Stimulated activated CD4-positive, alpha-beta T cell treated with anti-CD3 and anti-CD28 coated beads, TNF-alpha, amount 100 ng/mL, for 1 hour (primary cell): ENCODE data around the gene RXRB.
A peak's percentile ranks its signal among the peaks of the same experiment; 100 is the strongest.
"Not testable (repeated sequence)": the region's sequence is repeated elsewhere in the genome, so short reads cannot be mapped to it uniquely, and the experiment has no call there.

Source experiments
- DNase-seq, 3 donors: peaks; one replicate each; pipeline ENCODE4 v3.0.0-alpha.2; 2020; ENCODE audit warnings: low read depth in 3 of 3, low spot score in 1 of 3

Gene RXRB

GRCh38 chr6:33200219-33201146 is at the start of gene RXRB, which contains the start of gene SLC39A7:
Gene RXRB (minus strand): TSS chr6:33200665. CDS start chr6:33200476, 189 bp downstream.
Gene SLC39A7 (plus strand): TSS chr6:33200867. CDS start chr6:33201246, 379 bp downstream.
- peak; percentile 94 to 99 (median 98) for DNase-seq

- no peak for DNase-seq
Measured at GRCh38 chr6:33249732-33250630, 49.5 kb upstream of the RXRB start.

- peak; percentile 83 to 91 (median 89) for DNase-seq
Measured at GRCh38 chr6:33248932-33249731, 48.7 kb upstream of the RXRB start.

GRCh38 chr6:33248643-33248931 is 48.1 kb upstream of the RXRB start:
- DNase-seq = no peak

- peak; percentile 78 to 94 (median 81) for DNase-seq
Measured at GRCh38 chr6:33247977-33248642, 47.6 kb upstream of the RXRB start.

- DNase-seq = no peak
Measured at GRCh38 chr6:33243476-33243875, 43.0 kb upstream of the RXRB start.

- DNase-seq = no peak
Measured at GRCh38 chr6:33241968-33242367, 41.5 kb upstream of the RXRB start.

- DNase-seq = no peak
Measured at GRCh38 chr6:33237741-33238140, 37.3 kb upstream of the RXRB start.

- no peak for DNase-seq
Measured at GRCh38 chr6:33236852-33237251, 36.4 kb upstream of the RXRB start.

GRCh38 chr6:33236328-33236727 is 35.9 kb upstream of the RXRB start:
- DNase-seq = no peak

GRCh38 chr6:33235221-33235634 is 34.8 kb upstream of the RXRB start:
- DNase-seq = no peak

GRCh38 chr6:33226503-33227120 is 26.1 kb upstream of the RXRB start:
- DNase-seq = not testable (repeated sequence)

- DNase-seq = no peak
Measured at GRCh38 chr6:33217681-33218080, 17.2 kb upstream of the RXRB start.

GRCh38 chr6:33217246-33217645 is 16.8 kb upstream of the RXRB start:
- DNase-seq = no peak

- DNase-seq = no peak
Measured at GRCh38 chr6:33216117-33216649, 15.7 kb upstream of the RXRB start.

- DNase-seq = no peak
Measured at GRCh38 chr6:33215271-33216116, 15.0 kb upstream of the RXRB start.

GRCh38 chr6:33213989-33214335 is 13.5 kb upstream of the RXRB start:
- DNase-seq = no peak

- DNase-seq = no peak
Measured at GRCh38 chr6:33213166-33213988, 12.9 kb upstream of the RXRB start.
